PC-3 (cell line): ENCODE measurements around the gene ANKRD62.

ENCODE experiments used
- CTCF ChIP-seq: fragments of 300-600 bp; sonication (generic); conservative IDR thresholded peaks from 2 replicates; pipeline ENCODE4 v1.5.1; 2017; ENCODE audit warnings: antibody characterized with exemption, low read depth, mild to moderate bottlenecking, low read length
- EZH2 ChIP-seq: fragments of 300-600 bp; sonication (generic); IDR thresholded peaks from one replicate; pipeline ENCODE4 v1.6.1; 2017; ENCODE audit warnings: antibody characterized with exemption, mild to moderate bottlenecking, low read length; ENCODE audit not compliant: unreplicated experiment
- EZH2phosphoT487 ChIP-seq: fragments of 300-600 bp; sonication (generic); IDR thresholded peaks from 2 replicates; pipeline ENCODE4 v1.6.1; 2018; ENCODE audit warnings: mild to moderate bottlenecking, antibody characterized with exemption, low read length, borderline replicate concordance

GRCh38 chr18:12102136-12102842 is 8.6 kb downstream of the ANKRD62 start:
- no peak for TF ChIP-seq EZH2
- no peak for TF ChIP-seq CTCF
- TF ChIP-seq EZH2phosphoT487 = no peak
